AG09319 (cell line): ENCODE measurements around the gene ATXN1.
A peak's percentile ranks its signal among the peaks of the same experiment; 100 is the strongest.

Experiments
- DNase-seq: peaks from one replicate; pipeline ENCODE4 v3.0.0-alpha.2; 2010; ENCODE audit warnings: low read depth; ENCODE audit errors: extremely low read depth
- TF ChIP-seq, protein P1 (sequence below): IDR thresholded peaks from 2 replicates; pipeline ENCODE4 v1.5.1; 2011; ENCODE audit warnings: low read depth, mild to moderate bottlenecking, inconsistent platforms, low read length, moderate library complexity

The ATXN1 gene

DNA sequence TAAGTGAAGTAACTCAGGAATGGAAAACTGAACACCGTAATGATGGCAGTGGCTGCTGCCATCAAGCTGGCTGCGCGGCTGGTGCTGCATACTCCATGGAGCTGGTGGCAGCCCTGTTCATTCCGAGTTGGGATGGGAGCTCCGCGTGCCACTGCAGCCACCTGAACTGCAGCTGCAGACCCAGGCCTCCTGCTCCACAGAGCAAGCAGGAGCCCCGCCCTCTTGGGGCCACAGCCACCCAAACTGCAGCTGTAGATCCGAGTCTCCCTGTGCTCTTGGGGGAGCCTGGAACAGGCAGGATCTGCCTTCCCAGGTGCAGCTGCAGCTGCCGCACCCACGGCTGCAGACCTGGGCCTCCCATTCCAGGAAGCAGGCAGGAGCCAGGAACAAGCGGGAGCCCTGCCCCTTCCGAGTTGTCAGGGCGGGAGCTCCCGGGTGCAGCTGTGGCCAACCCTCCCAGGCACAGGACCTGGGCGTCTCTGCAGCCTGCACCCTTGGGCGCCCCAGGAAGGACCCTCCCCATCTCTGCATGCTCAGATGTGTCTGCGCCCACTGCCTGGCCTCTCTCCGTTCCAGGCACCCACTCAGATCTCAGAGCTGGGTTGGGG is 402.6 kb downstream of the ATXN1 start:
- TF ChIP-seq, protein P1, sequence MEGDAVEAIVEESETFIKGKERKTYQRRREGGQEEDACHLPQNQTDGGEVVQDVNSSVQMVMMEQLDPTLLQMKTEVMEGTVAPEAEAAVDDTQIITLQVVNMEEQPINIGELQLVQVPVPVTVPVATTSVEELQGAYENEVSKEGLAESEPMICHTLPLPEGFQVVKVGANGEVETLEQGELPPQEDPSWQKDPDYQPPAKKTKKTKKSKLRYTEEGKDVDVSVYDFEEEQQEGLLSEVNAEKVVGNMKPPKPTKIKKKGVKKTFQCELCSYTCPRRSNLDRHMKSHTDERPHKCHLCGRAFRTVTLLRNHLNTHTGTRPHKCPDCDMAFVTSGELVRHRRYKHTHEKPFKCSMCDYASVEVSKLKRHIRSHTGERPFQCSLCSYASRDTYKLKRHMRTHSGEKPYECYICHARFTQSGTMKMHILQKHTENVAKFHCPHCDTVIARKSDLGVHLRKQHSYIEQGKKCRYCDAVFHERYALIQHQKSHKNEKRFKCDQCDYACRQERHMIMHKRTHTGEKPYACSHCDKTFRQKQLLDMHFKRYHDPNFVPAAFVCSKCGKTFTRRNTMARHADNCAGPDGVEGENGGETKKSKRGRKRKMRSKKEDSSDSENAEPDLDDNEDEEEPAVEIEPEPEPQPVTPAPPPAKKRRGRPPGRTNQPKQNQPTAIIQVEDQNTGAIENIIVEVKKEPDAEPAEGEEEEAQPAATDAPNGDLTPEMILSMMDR = no peak
- no peak for DNase-seq

DNA sequence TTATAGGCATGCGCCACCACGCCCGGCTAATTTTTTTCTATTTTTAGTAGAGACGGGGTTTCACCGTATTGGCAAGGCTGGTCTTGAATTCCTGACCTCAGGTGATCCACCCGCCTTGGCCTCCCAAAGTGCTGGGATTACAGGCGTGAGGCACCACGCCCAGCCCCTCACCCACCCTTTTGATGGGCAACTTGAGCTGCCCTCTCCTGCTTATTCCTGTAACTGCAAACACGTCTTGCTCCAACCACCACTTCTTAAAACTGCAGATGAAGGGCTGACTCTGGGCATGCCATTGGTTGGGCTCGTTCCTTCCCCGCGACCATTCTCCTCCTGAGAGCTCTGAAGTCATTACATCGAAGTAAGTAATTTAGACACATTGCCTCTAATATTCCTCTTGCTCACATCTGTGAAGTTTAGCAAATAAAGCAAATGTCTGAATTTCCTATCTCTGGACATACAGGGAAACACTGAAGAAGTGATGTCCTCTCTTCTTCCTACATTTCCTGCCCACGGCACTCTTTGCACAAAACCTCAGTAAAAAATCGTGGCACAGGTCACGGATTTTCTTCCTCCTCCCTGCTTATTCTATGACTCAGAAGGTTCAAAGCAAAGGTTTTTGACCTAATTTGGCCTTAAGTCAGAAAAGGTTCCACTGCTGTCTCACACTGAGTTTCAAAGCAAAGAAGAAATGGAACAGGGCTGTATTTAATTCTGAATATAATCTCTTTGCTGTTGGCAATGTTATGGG is 405.4 kb downstream of the ATXN1 start:
- TF ChIP-seq, protein P1 = no peak
- no peak for DNase-seq

DNA sequence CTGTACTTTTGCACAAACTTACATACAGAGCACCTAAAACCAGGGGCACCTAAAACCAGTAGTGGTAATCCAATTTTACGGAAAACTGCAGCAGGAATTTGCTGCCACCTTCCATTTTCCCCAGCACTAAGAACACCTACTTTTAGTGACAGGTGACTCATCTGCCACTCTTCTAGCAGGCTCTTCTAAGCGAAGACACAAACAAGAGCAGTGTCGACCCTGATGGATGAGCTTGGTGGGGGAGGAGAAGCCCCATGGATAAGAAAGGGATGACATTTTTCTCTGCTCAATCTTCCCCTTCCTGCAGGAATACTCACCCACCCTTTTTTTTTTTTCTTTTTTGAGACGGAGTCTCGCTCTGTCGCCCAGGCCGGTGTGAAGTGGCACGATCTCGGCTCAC is 406.0 kb downstream of the ATXN1 start:
- TF ChIP-seq, protein P1 = no peak
- DNase-seq = no peak

- DNase-seq = no peak
These were observed 406.6 kb downstream of the ATXN1 start for GRCh38 chr6:16354692-16355091.

DNA sequence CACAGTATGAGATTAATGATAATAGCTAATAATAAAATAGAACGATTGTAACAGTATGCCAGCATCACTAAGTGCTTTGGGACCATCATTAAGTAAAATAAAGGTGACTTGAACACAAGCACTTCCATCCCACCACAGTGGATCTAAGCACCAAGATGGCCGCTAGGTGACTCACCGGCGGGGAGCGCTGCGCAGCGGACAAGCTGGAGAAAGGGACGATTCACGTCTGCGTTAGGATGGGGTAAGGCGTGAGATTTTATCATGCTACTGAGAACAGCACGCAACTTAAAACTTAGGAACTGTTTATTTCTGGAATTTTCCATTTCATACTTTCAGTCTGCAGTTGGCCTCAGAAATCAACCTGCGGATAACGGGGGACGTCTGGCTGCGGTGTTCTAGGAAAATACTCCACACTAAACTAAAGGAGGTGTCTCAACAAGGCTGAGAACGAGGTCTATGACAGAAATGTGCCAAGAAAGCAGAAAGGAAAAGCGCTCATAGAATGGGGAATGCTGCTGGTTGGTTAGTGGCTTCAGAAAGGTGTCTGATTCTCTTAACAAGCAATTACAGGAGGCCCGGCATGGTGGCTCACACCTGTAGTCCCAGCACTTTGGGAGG is 408.3 kb downstream of the ATXN1 start:
- TF ChIP-seq, protein P1 = no peak
- DNase-seq = no peak

More at GRCh38 chr6:16354692-16355091, 406.6 kb downstream of the ATXN1 start:
- TF ChIP-seq, protein P1 = no peak

- TF ChIP-seq, protein P1 = no peak
- DNase-seq = peak; percentile 55
These were observed 409.0 kb downstream of the ATXN1 start for GRCh38 chr6:16352258-16352635.

GRCh38 chr6:16349544-16349943 is 411.7 kb downstream of the ATXN1 start:
- TF ChIP-seq, protein P1 = no peak
- DNase-seq = no peak
